AG09319 (cell line): ENCODE measurements around the gene PIGP.

Experiments
- DNase-seq: peaks from one replicate; pipeline ENCODE4 v3.0.0-alpha.2; 2010; ENCODE audit warnings: low read depth; ENCODE audit errors: extremely low read depth
- CTCF ChIP-seq: IDR thresholded peaks from 2 replicates; pipeline ENCODE4 v1.5.1; 2011; ENCODE audit warnings: low read depth, mild to moderate bottlenecking, inconsistent platforms, low read length, moderate library complexity

Gene PIGP

GRCh38 chr21:37030864-37031263 lies 42.0 kb downstream of the PIGP start:
- TF ChIP-seq CTCF, result no peak
- DNase-seq, result no peak

GRCh38 chr21:37028570-37028969 lies 44.3 kb downstream of the PIGP start:
- DNase-seq, result no peak
- no peak; the same call in 1 of the 2 replicates for TF ChIP-seq CTCF

GRCh38 chr21:37026499-37026898 lies 46.4 kb downstream of the PIGP start:
- DNase-seq, result no peak
- TF ChIP-seq CTCF, result no peak

- TF ChIP-seq CTCF, result no peak
Measured at GRCh38 chr21:37017951-37018679, 54.8 kb downstream of the PIGP start.

More at GRCh38 chr21:37017951-37018679, 54.8 kb downstream of the PIGP start:
- no peak for DNase-seq
